K562 (cell line): ENCODE results near the gene ANK3. TPM values are rescaled to one million over a fixed set of nuclear protein-coding genes. Genes with fewer than 3 reads are reported as not detected.

Experiments
- ARNT ChIP-seq, 2 experiments: fragments of 450-650 bp; IDR thresholded peaks; 2 replicates each; pipeline ENCODE4 v1.6.1; 2016; ENCODE audit warnings: mild to moderate bottlenecking in 1 of 2
- HNRNPH1 ChIP-seq: fragments of 200-400 bp; formaldehyde crosslinking; optimal IDR thresholded peaks from 2 replicates; pipeline ENCODE3; 2017; ENCODE audit warnings: low read depth, mild to moderate bottlenecking, low read length, moderate library complexity
- KLF13 ChIP-seq: fragments of 450-650 bp; IDR thresholded peaks from 2 replicates; pipeline ENCODE4 v1.6.1; 2016; ENCODE audit warnings: missing genetic modification characterization, low read depth, mild to moderate bottlenecking, missing compliant biosample characterization, moderate library complexity, borderline replicate concordance
- LARP7 ChIP-seq: fragments of 450-650 bp; IDR thresholded peaks from 2 replicates; pipeline ENCODE4 v1.6.1; 2016
- MTA3 ChIP-seq: fragments of 450-650 bp; formaldehyde crosslinking; IDR thresholded peaks from 2 replicates; pipeline ENCODE4 v1.6.1; 2017; ENCODE audit warnings: mild to moderate bottlenecking, borderline replicate concordance
- NBN ChIP-seq: fragments of 450-650 bp; IDR thresholded peaks from 2 replicates; pipeline ENCODE4 v1.6.1; 2016; ENCODE audit warnings: low read depth, mild to moderate bottlenecking
- PCBP2 ChIP-seq: fragments of 200-400 bp; formaldehyde crosslinking; IDR thresholded peaks from 2 replicates; pipeline ENCODE4 v1.6.1; 2018; ENCODE audit warnings: low read length, low read depth, mild to moderate bottlenecking, moderate library complexity; ENCODE audit not compliant: poor library complexity, severe bottlenecking
- SMC3 ChIP-seq: conservative IDR thresholded peaks from 2 replicates; pipeline ENCODE4 v1.6.1; 2011; ENCODE audit warnings: low read depth, low read length, improper control_type of control experiment; ENCODE audit not compliant: insufficient read depth
- TBL1XR1 ChIP-seq, 2 experiments: IDR thresholded peaks; 2 replicates each; pipeline ENCODE4 v1.6.1; 2012; ENCODE audit warnings: improper control_type of control experiment in 2 of 2, low read length in 2 of 2, mild to moderate bottlenecking in 1 of 2
- ZNF143 ChIP-seq: sonication (generic); formaldehyde crosslinking; IDR thresholded peaks from 2 replicates; pipeline ENCODE4 v1.9.0; 2022; ENCODE audit warnings: mild to moderate bottlenecking, missing genetic modification reagents
- ZNF24 ChIP-seq: fragments of 450-650 bp; IDR thresholded peaks from 2 replicates; pipeline ENCODE4 v1.6.1; 2016
- ZSCAN29 ChIP-seq: fragments of 450-650 bp; IDR thresholded peaks from 2 replicates; pipeline ENCODE4 v1.6.1; 2017
- polyA plus RNA-seq, 8 experiments: library from polyadenylated mRNA; depleted of rRNA in 4 of 8; stranded (reverse) in 5 of 8; unstranded in 3 of 8; fragments of >200 nt; fragmentation: Nextera tagmentation in 2 of 8; fragmentation: Illumina TruSeq in 1 of 8; extraction: Ambion mirVana in 2 of 8; extraction: Trizol in 1 of 8; gene quantifications; 2 replicates each; pipeline versions ENCODE4 v1.2.1 to v1.2.3, GENCODE V29; 2011 to 2014; ENCODE audit warnings: inconsistent platforms in 1 of 8, missing spikeins in 1 of 8
- total RNA-seq, 7 experiments: library from RNA; depleted of rRNA in 6 of 7; stranded (reverse); fragments of >200 nt in 6 of 7; fragmentation: Illumina TruSeq in 2 of 7; extraction: Trizol in 2 of 7; gene quantifications; 2 replicates each; pipeline versions ENCODE4 v1.2.1 to v1.2.3, GENCODE V29; 2011 to 2021; ENCODE audit warnings: low replicate concordance in 1 of 7
- TF ChIP-seq, protein P1 (sequence below): fragments of 450-650 bp; formaldehyde crosslinking; IDR thresholded peaks from 2 replicates; pipeline ENCODE4 v1.4.0; 2020; ENCODE audit warnings: mild to moderate bottlenecking, moderate library complexity
- TF ChIP-seq, protein P2 (sequence below): sonication (generic); IDR thresholded peaks from 2 replicates; pipeline ENCODE4 v1.6.1; 2016
- TF ChIP-seq, protein P3 (sequence below), 2 experiments: fragments of 450-650 bp; formaldehyde crosslinking in 1 of 2; IDR thresholded peaks; 2 replicates each; pipeline versions ENCODE4 v1.4.0 to v1.6.1; 2014 to 2020; ENCODE audit warnings: mild to moderate bottlenecking in 2 of 2, borderline replicate concordance in 1 of 2, low read depth in 1 of 2
- TF ChIP-seq, protein P4 (sequence below), 2 experiments: fragments of 450-650 bp; conservative IDR thresholded peaks; 2 replicates each; pipeline ENCODE4 v1.6.1; 2017; ENCODE audit warnings: mild to moderate bottlenecking in 2 of 2, moderate library complexity in 2 of 2

ANK3 gene
- total and polyA plus RNA-seq, 9 of the 15 experiments (the other 6 are each of a cell fraction or from before 2014, with no cell fraction given), result 10.0 to 32.3 (median 17.9) TPM

DNA sequence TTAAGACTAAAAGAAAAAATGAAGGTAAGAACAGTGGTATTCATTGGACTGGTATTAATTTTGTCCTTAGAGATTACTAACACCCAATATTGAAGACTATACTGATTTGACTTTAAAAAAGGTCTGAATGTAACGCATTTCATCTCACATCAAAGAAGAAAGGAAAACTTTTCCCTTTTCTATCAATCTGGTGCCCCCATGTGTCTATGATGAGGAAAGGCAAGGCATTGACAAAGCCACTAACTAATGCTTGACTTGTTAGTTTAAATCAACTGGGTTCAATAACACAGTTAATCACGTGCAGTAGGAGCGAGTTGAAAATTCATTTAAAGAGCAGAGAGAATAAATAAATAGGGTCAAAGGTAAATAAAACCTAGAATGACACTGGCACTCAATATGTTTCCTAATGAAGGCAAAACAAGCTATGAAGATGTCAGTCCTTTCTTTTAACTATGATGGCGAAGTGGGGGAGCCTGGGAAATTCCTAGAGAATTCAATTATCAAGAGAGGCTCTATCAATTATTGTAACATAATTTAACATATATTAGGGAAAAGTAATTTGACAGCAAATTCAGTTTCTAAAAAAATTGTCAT lies 180.9 kb downstream of the ANK3 start (continued):
- TF ChIP-seq, protein P1, sequence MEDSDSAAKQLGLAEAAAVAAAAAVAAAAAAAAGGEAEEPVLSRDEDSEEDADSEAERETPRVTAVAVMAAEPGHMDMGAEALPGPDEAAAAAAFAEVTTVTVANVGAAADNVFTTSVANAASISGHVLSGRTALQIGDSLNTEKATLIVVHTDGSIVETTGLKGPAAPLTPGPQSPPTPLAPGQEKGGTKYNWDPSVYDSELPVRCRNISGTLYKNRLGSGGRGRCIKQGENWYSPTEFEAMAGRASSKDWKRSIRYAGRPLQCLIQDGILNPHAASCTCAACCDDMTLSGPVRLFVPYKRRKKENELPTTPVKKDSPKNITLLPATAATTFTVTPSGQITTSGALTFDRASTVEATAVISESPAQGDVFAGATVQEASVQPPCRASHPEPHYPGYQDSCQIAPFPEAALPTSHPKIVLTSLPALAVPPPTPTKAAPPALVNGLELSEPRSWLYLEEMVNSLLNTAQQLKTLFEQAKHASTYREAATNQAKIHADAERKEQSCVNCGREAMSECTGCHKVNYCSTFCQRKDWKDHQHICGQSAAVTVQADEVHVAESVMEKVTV (CRISPR knock-in tag), result peak; percentile 94
- TF ChIP-seq LARP7, result no peak
- TF ChIP-seq, protein P2, sequence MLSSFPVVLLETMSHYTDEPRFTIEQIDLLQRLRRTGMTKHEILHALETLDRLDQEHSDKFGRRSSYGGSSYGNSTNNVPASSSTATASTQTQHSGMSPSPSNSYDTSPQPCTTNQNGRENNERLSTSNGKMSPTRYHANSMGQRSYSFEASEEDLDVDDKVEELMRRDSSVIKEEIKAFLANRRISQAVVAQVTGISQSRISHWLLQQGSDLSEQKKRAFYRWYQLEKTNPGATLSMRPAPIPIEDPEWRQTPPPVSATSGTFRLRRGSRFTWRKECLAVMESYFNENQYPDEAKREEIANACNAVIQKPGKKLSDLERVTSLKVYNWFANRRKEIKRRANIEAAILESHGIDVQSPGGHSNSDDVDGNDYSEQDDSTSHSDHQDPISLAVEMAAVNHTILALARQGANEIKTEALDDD, result peak; percentile 92
- no peak for TF ChIP-seq ZSCAN29
- peak; percentile 26; the same call in 1 of the 2 replicates for TF ChIP-seq ZNF24
- TF ChIP-seq KLF13, result 0 out of 2 replicates have a peak, but pooled peaks have one; percentile 30
- no peak for TF ChIP-seq PCBP2
- TF ChIP-seq, protein P3, sequence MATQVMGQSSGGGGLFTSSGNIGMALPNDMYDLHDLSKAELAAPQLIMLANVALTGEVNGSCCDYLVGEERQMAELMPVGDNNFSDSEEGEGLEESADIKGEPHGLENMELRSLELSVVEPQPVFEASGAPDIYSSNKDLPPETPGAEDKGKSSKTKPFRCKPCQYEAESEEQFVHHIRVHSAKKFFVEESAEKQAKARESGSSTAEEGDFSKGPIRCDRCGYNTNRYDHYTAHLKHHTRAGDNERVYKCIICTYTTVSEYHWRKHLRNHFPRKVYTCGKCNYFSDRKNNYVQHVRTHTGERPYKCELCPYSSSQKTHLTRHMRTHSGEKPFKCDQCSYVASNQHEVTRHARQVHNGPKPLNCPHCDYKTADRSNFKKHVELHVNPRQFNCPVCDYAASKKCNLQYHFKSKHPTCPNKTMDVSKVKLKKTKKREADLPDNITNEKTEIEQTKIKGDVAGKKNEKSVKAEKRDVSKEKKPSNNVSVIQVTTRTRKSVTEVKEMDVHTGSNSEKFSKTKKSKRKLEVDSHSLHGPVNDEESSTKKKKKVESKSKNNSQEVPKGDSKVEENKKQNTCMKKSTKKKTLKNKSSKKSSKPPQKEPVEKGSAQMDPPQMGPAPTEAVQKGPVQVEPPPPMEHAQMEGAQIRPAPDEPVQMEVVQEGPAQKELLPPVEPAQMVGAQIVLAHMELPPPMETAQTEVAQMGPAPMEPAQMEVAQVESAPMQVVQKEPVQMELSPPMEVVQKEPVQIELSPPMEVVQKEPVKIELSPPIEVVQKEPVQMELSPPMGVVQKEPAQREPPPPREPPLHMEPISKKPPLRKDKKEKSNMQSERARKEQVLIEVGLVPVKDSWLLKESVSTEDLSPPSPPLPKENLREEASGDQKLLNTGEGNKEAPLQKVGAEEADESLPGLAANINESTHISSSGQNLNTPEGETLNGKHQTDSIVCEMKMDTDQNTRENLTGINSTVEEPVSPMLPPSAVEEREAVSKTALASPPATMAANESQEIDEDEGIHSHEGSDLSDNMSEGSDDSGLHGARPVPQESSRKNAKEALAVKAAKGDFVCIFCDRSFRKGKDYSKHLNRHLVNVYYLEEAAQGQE (IDR thresholded peaks at IDR 0.05; ENCODE audit: borderline replicate concordance), result peak; percentile 93
- TF ChIP-seq, protein P3 (CRISPR knock-in tag; IDR thresholded peaks at IDR 0.05; ENCODE audit: low read depth), result no peak
- TF ChIP-seq HNRNPH1, result no peak
- TF ChIP-seq MTA3, result no peak
- no peak for TF ChIP-seq TBL1XR1 (IDR thresholded peaks at IDR 0.05; ENCODE audit: low read length in 2 of 2)
- no peak for TF ChIP-seq ZNF143 (CRISPR knock-in tag)
- TF ChIP-seq ARNT (IDR thresholded peaks at IDR 0.05), result 0 out of 4 replicates have a peak, but pooled peaks of 1 of the 2 experiments have one; percentile 35
- no peak for TF ChIP-seq NBN
- TF ChIP-seq, protein P4, sequence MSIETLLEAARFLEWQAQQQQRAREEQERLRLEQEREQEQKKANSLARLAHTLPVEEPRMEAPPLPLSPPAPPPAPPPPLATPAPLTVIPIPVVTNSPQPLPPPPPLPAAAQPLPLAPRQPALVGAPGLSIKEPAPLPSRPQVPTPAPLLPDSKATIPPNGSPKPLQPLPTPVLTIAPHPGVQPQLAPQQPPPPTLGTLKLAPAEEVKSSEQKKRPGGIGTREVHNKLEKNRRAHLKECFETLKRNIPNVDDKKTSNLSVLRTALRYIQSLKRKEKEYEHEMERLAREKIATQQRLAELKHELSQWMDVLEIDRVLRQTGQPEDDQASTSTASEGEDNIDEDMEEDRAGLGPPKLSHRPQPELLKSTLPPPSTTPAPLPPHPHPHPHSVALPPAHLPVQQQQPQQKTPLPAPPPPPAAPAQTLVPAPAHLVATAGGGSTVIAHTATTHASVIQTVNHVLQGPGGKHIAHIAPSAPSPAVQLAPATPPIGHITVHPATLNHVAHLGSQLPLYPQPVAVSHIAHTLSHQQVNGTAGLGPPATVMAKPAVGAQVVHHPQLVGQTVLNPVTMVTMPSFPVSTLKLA (conservative IDR thresholded peaks at IDR 0.05), result 0 out of 4 replicates have a peak, but pooled peaks of 1 of the 2 experiments have one; percentile 47
- TF ChIP-seq SMC3, result peak; percentile 95
